Spleen (tissue), 7 donors: Measurements from ENCODE around the gene TMEM37.

Source experiments
- CTCF ChIP-seq, 11 experiments: fragments of 200-600 bp in 7 of 11; fragments of 450-650 bp in 4 of 11; sonication (generic) in 4 of 11; IDR thresholded peaks in 8 of 11; conservative IDR thresholded peaks in 3 of 11; 1 replicate in 7 of 11; 2 replicates in 4 of 11; pipeline versions ENCODE4 v1.4.0 to v1.8.0; 2016 to 2021; ENCODE audit warnings: antibody characterized with exemption in 11 of 11, inconsistent platforms in 4 of 11, mild to moderate bottlenecking in 1 of 11
- POLR2A ChIP-seq, 3 donors: fragments of 450-650 bp; IDR thresholded peaks; one replicate each; pipeline ENCODE4 v1.5.1; 2017; ENCODE audit warnings: antibody characterized with exemption in 3 of 3, mild to moderate bottlenecking in 1 of 3
- donor health status: DM: no; HTN: no; CAD: no; lungs with moderate emphysema.
- donor health status: DM: no; HTN: no; CAD: no.
- donor health status: DM: no; HTN: no; CAD: no.

- TF ChIP-seq CTCF (IDR thresholded peaks at IDR 0.05 in 8 of 11, conservative IDR thresholded peaks at IDR 0.05 in 3 of 11) (no peak), POLR2A (IDR thresholded peaks at IDR 0.05) (no peak)
Observed at GRCh38 chr2:119428488-119429224, 3.0 kb upstream of the TMEM37 start.
